GM10847 (cell line): ENCODE results near the gene PRM1.

Experiments
- POLR2A ChIP-seq: IDR thresholded peaks from 2 replicates; pipeline ENCODE4 v1.6.1; 2011; ENCODE audit not compliant: insufficient read length; ENCODE audit errors: extremely low read depth

The PRM1 gene

DNA sequence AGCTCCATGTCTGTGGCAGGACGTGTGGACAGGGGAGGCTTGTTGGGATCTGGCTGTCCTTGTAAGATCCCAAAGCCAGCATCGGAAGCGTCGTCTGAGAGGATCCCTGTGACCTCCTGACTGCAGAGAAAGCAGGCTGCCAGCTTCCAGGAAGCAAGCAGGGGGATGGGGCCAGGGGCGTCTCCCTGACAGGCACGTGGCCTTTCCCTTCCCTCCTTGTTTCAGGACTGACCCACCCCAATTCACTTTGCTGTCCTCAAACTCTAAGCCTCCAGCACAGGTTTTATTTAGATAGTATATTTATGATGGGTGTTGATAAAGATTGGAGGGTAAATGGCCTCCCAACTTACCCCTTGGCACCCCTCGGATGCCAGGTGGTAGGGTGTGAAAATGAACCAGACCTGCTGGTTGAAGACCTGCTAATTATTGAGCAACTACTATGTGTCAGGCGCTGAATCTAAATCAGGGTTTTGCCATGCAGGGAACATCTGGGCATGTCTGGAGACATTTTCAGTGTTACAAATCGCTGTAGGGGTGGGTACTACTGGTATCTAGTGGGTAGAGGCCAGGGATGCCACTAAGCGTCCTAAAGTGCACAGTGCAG, 49.7 kb downstream of the PRM1 start:
- TF ChIP-seq POLR2A, result no peak
